Epithelial cell of esophagus (primary cell): ENCODE results near the gene ZC3H10.

ENCODE experiments used
- DNase-seq: peaks from one replicate; pipeline ENCODE4 v3.0.0; 2010; ENCODE audit warnings: low read depth
- H3K4me3 ChIP-seq: 2 replicates; pipeline ENCODE4 v1.5.1; 2011; ENCODE audit warnings: mild to moderate bottlenecking, low read length, control low read depth
- CTCF ChIP-seq: IDR thresholded peaks from 2 replicates; pipeline ENCODE4 v1.5.1; 2011; ENCODE audit warnings: low read depth, mild to moderate bottlenecking, low read length, control low read depth, inconsistent platforms; ENCODE audit not compliant: insufficient read depth; ENCODE audit errors: missing control alignments

ZC3H10 gene

GRCh38 chr12:56102683-56103065 lies 15.4 kb upstream of the ZC3H10 start:
- no peak overlapping the region for H3K4me3 ChIP-seq
- no peak for TF ChIP-seq CTCF
- DNase-seq, result no peak

- peak overlapping the region; percentile 91 for H3K4me3 ChIP-seq
- no peak for DNase-seq
Measured at GRCh38 chr12:56103066-56103711, 14.9 kb upstream of the ZC3H10 start.

GRCh38 chr12:56103823-56104108 lies 14.3 kb upstream of the ZC3H10 start:
- DNase-seq, result no peak
- peak overlapping the region; percentile 91 for H3K4me3 ChIP-seq
- TF ChIP-seq CTCF, result no peak

More at GRCh38 chr12:56103066-56103711, 14.9 kb upstream of the ZC3H10 start:
- no peak for TF ChIP-seq CTCF

- peak; percentile 99 for DNase-seq
- H3K4me3 ChIP-seq, result peak within 1 kb of the TSS; percentile 91
- TF ChIP-seq CTCF, result no peak
Measured at GRCh38 chr12:56104109-56104814, 13.8 kb upstream of the ZC3H10 start, which contains the start of gene PA2G4. TSS of gene PA2G4 (plus strand) at chr12:56104559. CDS start at chr12:56104738, 179 bp downstream.

- TF ChIP-seq CTCF, result no peak
- H3K4me3 ChIP-seq, result peak overlapping the region; percentile 91
- peak; percentile 39 for DNase-seq
Measured at GRCh38 chr12:56104815-56105608, 13.1 kb upstream of the ZC3H10 start.

- no peak for TF ChIP-seq CTCF
- no peak for DNase-seq
- peak overlapping the region; percentile 91 for H3K4me3 ChIP-seq
Measured at GRCh38 chr12:56105609-56105902, 12.5 kb upstream of the ZC3H10 start.

- H3K4me3 ChIP-seq, result no peak overlapping the region
- DNase-seq, result no peak
- no peak for TF ChIP-seq CTCF
Measured at GRCh38 chr12:56107242-56107641, 10.8 kb upstream of the ZC3H10 start.
